ENCODE measurements around the gene BPIFB3. TPM values are rescaled to one million over a fixed set of nuclear protein-coding genes. Genes with fewer than 3 reads are reported as not detected.
"Not testable (repeated sequence)": the region's sequence is repeated elsewhere in the genome, so short reads cannot be mapped to it uniquely, and the experiment has no call there.

BPIFB3 gene
- total RNA-seq, 1 experiment from 2014 or later: not detected

DNA sequence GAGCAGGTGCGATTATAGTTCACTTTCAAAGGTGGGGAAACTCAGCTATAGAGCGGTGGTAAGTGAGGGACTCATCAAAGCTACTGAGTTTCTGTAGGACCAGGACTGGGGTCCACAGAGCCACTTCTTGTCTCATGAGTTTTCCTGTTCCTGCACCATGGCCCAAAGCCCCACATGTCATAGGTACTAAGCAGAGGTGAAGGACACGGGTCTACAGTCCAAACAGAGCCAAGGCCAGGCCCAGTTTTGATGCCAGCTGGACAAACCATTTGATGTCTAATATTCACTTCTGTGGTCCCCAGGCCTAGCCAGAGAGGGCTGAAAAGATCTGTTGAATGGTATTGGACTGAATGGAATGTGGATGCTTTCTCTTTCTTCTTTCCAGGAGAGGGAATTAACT is 11.3 kb upstream of the BPIFB3 start:
- Histone ChIP-seq H3K27me3 (replicated peaks; ENCODE audit: control insufficient read depth, insufficient read depth, low read length) (no peaks in the 10 kb centered on the region), H3K4me1 (no peaks in the 10 kb centered on the region), H3K36me3 (ENCODE audit: control insufficient read depth, insufficient read depth, low read length) (no peaks in the 10 kb centered on the region), H3K9me3 (peaks cover 31% of the 10 kb centered on the region), H3K4me3 (ENCODE audit: low read depth, low read length) (no peak overlapping the region)
- ChIA-PET POLR2A (no interaction called here), CTCF (no interaction called here)
- no peak overlapping the region for H3K27ac Mint-ChIP-seq (ENCODE audit: unreplicated experiment)
- peaks cover 14% of the 10 kb centered on the region for H3K27me3 Mint-ChIP-seq (ENCODE audit: insufficient read depth, unreplicated experiment)
- no TSS peak for BruUV-seq (replicated peaks)
- H3K36me3 Mint-ChIP-seq (ENCODE audit: insufficient read depth, unreplicated experiment): no peaks in the 10 kb centered on the region
- intact Hi-C loops (cut with micrococcal nuclease; ENCODE audit: unreplicated experiment): no loop called here
- DNase-seq: no peak
- peaks cover 34% of the 10 kb centered on the region for H3K9me3 Mint-ChIP-seq (ENCODE audit: unreplicated experiment)
- H3K4me1 Mint-ChIP-seq (ENCODE audit: low read depth, unreplicated experiment): no peaks in the 10 kb centered on the region
- no peak overlapping the region for H3K4me3 Mint-ChIP-seq (ENCODE audit: unreplicated experiment)
- TF ChIP-seq, protein P1, sequence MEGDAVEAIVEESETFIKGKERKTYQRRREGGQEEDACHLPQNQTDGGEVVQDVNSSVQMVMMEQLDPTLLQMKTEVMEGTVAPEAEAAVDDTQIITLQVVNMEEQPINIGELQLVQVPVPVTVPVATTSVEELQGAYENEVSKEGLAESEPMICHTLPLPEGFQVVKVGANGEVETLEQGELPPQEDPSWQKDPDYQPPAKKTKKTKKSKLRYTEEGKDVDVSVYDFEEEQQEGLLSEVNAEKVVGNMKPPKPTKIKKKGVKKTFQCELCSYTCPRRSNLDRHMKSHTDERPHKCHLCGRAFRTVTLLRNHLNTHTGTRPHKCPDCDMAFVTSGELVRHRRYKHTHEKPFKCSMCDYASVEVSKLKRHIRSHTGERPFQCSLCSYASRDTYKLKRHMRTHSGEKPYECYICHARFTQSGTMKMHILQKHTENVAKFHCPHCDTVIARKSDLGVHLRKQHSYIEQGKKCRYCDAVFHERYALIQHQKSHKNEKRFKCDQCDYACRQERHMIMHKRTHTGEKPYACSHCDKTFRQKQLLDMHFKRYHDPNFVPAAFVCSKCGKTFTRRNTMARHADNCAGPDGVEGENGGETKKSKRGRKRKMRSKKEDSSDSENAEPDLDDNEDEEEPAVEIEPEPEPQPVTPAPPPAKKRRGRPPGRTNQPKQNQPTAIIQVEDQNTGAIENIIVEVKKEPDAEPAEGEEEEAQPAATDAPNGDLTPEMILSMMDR (IDR thresholded peaks at IDR 0.05; ENCODE audit: insufficient read depth in 1 of 2, low read depth in 1 of 2, low read length in 1 of 2, severe bottlenecking in 1 of 2, unreplicated experiment in 1 of 2): no peak

DNA sequence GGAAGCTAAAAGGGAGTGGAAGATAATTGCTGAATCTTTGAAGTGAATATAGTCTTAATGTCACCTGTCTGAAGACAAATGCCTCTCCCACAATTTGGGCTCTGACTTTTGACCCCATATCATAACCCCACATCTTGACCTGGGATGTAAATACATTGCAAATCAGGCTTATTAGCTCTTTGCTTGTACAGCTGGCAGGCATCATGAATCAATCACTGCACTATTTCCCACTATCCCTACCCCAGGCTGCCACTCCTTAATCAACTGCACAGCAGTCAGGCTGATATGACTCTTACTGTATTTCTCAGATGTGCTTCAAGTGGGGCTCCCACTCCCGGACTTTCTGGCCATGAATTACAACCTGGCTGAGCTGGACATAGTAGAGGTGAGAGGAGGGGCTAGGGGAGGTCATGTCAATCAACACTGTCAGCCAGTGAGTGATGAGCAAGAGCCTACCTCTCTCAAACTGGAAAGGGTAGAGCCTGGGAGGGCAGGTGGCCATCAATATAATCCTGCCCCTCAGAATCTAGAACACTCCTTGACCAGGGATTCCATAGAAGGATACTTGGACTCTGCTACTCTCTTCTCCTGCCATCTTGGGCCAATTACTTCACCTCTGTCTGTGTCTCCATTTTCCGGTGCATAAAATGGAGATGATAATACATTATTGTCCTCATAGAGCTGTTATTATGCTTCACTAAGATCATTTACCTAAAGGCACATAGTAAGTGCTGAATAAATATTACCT is 10.5 kb upstream of the BPIFB3 start:
- H3K4me3 ChIP-seq (ENCODE audit: low read depth, low read length): no peak overlapping the region
- no peak overlapping the region for H3K4me3 Mint-ChIP-seq (ENCODE audit: unreplicated experiment)
- TF ChIP-seq, protein P1 (IDR thresholded peaks at IDR 0.05; ENCODE audit: insufficient read depth in 1 of 2, low read depth in 1 of 2, low read length in 1 of 2, severe bottlenecking in 1 of 2, unreplicated experiment in 1 of 2): no peak
- BruUV-seq (replicated peaks): no TSS peak
- peaks cover 8% of the 10 kb centered on the region for H3K27me3 Mint-ChIP-seq (ENCODE audit: insufficient read depth, unreplicated experiment)
- H3K4me1 ChIP-seq: no peaks in the 10 kb centered on the region
- no peaks in the 10 kb centered on the region for H3K36me3 Mint-ChIP-seq (ENCODE audit: insufficient read depth, unreplicated experiment)
- ChIA-PET CTCF (no interaction called here), POLR2A (no interaction called here)
- no peak for DNase-seq
- no peaks in the 10 kb centered on the region for H3K27me3 ChIP-seq (replicated peaks; ENCODE audit: control insufficient read depth, insufficient read depth, low read length)
- peaks cover 33% of the 10 kb centered on the region for H3K9me3 ChIP-seq
- no peak overlapping the region for H3K27ac Mint-ChIP-seq (ENCODE audit: unreplicated experiment)
- no peaks in the 10 kb centered on the region for H3K4me1 Mint-ChIP-seq (ENCODE audit: low read depth, unreplicated experiment)
- H3K36me3 ChIP-seq (ENCODE audit: control insufficient read depth, insufficient read depth, low read length): no peaks in the 10 kb centered on the region
- intact Hi-C loops (cut with micrococcal nuclease; ENCODE audit: unreplicated experiment): no loop called here
- peaks cover 34% of the 10 kb centered on the region for H3K9me3 Mint-ChIP-seq (ENCODE audit: unreplicated experiment)

DNA sequence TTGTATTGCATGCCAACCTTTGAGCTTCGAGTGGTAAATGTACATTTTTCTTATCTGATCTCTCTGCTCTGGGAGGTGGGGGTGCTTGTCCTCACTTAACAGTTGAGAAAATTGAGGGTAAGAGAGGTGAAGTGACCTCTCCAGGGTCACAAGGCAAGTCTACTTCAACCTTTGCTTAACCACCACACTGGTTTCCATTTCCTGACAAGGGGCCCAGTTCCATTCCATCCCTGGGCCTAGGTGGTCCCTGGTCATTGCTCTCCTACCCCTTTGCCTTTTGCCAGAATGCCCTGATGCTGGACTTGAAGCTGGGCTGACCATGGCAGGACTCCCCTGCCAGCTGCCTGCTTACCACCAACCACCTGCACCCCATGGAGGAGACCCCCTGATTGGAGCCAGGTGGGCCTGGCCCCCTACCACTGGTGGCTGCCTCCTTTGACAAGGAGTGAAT is 9.9 kb upstream of the BPIFB3 start:
- peaks cover 34% of the 10 kb centered on the region for H3K9me3 Mint-ChIP-seq (ENCODE audit: unreplicated experiment)
- POLR2A ChIA-PET: no interaction called here
- Histone ChIP-seq H3K27me3 (replicated peaks; ENCODE audit: control insufficient read depth, insufficient read depth, low read length) (no peaks in the 10 kb centered on the region), H3K36me3 (ENCODE audit: control insufficient read depth, insufficient read depth, low read length) (no peaks in the 10 kb centered on the region), H3K9me3 (peaks cover 33% of the 10 kb centered on the region), H3K4me3 (ENCODE audit: low read depth, low read length) (no peak overlapping the region), H3K4me1 (no peaks in the 10 kb centered on the region)
- no peak overlapping the region for H3K27ac Mint-ChIP-seq (ENCODE audit: unreplicated experiment)
- peaks cover 4% of the 10 kb centered on the region for H3K27me3 Mint-ChIP-seq (ENCODE audit: insufficient read depth, unreplicated experiment)
- intact Hi-C loops (cut with micrococcal nuclease; ENCODE audit: unreplicated experiment): no loop called here
- H3K4me1 Mint-ChIP-seq (ENCODE audit: low read depth, unreplicated experiment): no peaks in the 10 kb centered on the region
- BruUV-seq (replicated peaks): no TSS peak
- no peak for DNase-seq
- H3K36me3 Mint-ChIP-seq (ENCODE audit: insufficient read depth, unreplicated experiment): no peaks in the 10 kb centered on the region
- TF ChIP-seq, protein P1 (IDR thresholded peaks at IDR 0.05; ENCODE audit: insufficient read depth in 1 of 2, low read depth in 1 of 2, low read length in 1 of 2, severe bottlenecking in 1 of 2, unreplicated experiment in 1 of 2): no peak
- CTCF ChIA-PET: no interaction called here
- H3K4me3 Mint-ChIP-seq (ENCODE audit: unreplicated experiment): no peak overlapping the region

DNA sequence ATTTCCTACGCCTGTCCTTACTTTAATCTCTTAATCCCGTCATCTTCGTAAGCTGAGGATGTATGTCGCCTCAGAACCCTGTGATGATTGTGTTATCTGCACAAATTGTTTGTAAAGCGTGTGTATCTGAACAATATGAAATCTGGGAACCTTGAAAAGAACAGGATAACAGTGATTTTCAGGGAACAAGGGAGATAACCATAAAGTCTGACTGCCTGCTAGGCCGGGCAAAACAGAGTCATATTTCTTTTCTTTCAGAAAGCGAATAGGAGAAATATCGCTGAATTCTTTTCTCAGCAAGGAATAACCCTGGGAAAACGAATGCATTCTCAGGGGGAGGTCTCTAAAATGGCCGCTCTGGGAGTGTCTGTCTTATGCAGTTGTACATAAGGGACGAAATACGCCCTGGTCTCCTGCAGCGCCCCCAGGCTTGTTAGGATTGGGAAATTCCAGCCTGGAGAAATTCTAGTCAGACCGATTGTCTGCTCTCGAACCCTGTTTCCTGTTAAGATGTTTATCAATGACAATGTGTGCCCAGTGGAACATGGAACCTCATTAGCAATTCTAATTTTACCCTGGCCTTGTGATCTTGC is 8.5 kb upstream of the BPIFB3 start:
- H3K27me3 Mint-ChIP-seq (ENCODE audit: insufficient read depth, unreplicated experiment); POLR2A ChIA-PET; H3K4me1 ChIP-seq; H3K4me3 Mint-ChIP-seq (ENCODE audit: unreplicated experiment); CTCF ChIA-PET; H3K36me3 ChIP-seq (ENCODE audit: control insufficient read depth, insufficient read depth, low read length); H3K27me3 ChIP-seq (replicated peaks; ENCODE audit: control insufficient read depth, insufficient read depth, low read length); H3K4me3 ChIP-seq (ENCODE audit: low read depth, low read length); H3K27ac Mint-ChIP-seq (ENCODE audit: unreplicated experiment); BruUV-seq (replicated peaks); H3K36me3 Mint-ChIP-seq (ENCODE audit: insufficient read depth, unreplicated experiment); intact Hi-C loops (cut with micrococcal nuclease; ENCODE audit: unreplicated experiment); H3K4me1 Mint-ChIP-seq (ENCODE audit: low read depth, unreplicated experiment): not testable (repeated sequence)
- H3K9me3 Mint-ChIP-seq (ENCODE audit: unreplicated experiment): peaks cover 34% of the 10 kb centered on the region
- DNase-seq: peak in 1 of 2 experiments; percentile 50
- peaks cover 33% of the 10 kb centered on the region for H3K9me3 ChIP-seq

All from Caco-2 (cell line).